ENCODE data around the gene ZIC1. TPM values are rescaled to one million over a fixed set of nuclear protein-coding genes. Genes with fewer than 3 reads are reported as not detected.

ZIC1 gene
- total RNA-seq, 4 donors from 2014 or later = 3.4 to 24.5 (median 3.5) TPM

DNA sequence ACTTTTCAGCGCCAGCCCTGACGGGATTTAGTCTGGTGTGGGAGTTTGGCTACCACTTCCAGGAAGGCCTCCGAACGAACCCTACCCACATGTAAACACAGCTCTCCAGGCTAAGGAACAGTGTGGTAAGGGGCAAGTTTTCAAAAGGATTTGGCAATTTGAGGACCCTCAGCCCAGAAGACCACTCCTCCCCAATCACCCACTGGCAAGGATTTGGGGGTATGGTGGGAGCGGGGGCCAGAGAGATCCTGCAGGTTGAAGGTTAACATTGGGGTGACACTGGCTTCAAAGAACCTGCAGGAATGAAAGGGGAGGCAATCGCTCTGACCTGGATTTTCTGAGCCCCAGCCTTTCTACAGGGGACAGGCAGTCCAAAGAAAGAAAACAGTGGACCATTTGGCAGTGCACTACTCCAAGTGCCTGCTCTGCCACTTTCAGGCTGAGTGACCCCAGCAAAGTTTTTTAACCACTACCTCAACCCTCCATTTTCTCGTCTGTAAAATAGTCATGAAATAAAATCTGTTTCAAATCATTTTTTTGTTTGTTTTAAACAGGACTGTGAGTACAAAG, 37.3 kb upstream of the ZIC1 start:
- TF ChIP-seq, protein P1, sequence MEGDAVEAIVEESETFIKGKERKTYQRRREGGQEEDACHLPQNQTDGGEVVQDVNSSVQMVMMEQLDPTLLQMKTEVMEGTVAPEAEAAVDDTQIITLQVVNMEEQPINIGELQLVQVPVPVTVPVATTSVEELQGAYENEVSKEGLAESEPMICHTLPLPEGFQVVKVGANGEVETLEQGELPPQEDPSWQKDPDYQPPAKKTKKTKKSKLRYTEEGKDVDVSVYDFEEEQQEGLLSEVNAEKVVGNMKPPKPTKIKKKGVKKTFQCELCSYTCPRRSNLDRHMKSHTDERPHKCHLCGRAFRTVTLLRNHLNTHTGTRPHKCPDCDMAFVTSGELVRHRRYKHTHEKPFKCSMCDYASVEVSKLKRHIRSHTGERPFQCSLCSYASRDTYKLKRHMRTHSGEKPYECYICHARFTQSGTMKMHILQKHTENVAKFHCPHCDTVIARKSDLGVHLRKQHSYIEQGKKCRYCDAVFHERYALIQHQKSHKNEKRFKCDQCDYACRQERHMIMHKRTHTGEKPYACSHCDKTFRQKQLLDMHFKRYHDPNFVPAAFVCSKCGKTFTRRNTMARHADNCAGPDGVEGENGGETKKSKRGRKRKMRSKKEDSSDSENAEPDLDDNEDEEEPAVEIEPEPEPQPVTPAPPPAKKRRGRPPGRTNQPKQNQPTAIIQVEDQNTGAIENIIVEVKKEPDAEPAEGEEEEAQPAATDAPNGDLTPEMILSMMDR (IDR thresholded peaks at IDR 0.05; ENCODE audit: low read depth) = no peak

DNA sequence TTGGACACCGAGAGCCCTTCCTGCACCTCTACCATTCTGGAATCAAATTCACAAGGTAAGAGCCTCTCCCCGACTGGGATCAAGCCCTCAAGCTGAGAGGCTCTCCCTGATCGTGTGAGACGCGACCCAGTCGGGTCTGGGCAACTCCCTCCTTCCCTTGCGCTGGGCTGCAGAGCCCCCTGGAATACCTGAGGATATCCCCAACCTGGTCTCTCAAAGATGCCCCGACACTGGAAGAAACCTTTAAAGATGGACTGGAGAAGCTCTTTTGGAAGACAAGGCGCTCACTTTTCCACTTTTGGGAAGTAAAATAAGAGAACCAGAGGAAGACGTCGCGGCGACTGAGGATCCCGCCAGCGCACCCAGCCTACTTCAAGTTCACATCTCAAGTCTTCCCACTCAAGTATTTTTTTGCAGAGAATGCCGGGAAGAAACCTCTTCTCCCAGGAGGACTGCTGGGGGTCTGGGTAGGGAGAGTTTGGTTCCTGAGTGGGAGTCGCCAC, 36.6 kb upstream of the ZIC1 start:
- TF ChIP-seq, protein P1 (IDR thresholded peaks at IDR 0.05; ENCODE audit: low read depth) = no peak

DNA sequence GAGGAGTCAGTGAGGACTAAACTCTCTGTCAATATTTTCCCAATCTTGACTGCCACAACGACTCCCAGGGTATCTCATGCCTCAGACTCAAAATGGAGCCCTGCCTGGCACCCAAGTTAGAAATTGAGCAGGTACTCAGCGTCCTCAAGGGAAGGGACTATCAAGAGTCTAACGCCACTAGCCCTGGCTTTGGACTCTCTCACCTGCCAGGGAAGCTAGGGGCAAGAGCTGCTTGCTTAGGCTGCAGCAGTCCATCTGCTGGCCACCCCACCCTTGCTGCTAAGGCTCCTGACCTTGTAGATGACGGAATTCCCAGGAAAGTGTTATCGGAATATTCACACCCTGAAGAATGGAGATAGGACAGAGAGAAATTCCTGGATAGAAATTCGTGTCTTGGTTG, 35.9 kb upstream of the ZIC1 start:
- TF ChIP-seq, protein P1 (IDR thresholded peaks at IDR 0.05; ENCODE audit: low read depth) = no peak

DNA sequence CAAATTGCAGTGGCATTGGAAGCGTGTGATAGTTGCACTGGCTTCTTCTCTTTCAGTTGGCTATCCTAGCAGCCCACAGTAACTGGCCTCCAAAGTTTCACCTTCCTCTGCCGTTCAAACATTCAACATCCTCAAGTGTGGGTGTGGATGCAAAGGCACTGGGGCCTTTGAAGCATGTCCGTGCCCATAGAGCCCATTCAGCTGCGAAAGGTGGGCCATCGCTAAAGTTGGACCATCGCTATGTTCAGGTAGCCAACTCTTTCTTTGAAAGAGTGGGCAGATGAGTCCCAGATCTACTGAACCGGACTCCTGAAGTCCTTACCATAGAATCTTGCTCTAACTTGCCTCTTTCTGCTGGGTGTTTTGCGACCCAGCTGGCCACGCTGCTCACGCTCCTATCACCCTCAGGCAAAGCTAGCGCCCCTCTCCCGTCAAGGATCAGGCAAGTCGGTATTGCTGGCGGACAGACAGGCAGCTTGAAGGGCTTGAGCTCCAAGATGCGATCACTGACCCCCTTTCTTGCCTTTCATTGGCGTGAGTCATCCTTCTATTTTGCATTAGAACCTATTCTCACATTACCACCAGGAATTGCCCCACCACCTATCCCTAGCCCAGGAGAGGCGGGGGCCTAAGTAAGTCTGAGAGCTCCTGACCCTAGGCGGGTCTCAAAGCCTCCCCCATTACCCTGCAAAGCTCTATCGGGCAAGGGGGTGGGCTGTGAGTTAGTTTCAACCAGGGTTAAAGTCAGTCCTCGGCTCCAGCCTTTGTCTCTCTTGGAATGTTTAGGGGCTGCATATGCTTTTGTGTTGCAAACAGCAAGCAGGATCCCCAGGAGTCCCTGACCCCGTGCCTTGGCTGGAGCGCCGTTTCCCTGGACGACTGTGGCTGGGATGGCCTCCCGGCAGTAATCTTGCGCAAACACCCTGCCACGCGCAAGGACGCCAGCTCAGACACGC, 31.5 kb upstream of the ZIC1 start:
- TF ChIP-seq, protein P1 (IDR thresholded peaks at IDR 0.05; ENCODE audit: low read depth) = no peak

GRCh38 chr3:147379651-147380050, 29.5 kb upstream of the ZIC1 start:
- TF ChIP-seq, protein P1 (IDR thresholded peaks at IDR 0.05; ENCODE audit: low read depth) = no peak

DNA sequence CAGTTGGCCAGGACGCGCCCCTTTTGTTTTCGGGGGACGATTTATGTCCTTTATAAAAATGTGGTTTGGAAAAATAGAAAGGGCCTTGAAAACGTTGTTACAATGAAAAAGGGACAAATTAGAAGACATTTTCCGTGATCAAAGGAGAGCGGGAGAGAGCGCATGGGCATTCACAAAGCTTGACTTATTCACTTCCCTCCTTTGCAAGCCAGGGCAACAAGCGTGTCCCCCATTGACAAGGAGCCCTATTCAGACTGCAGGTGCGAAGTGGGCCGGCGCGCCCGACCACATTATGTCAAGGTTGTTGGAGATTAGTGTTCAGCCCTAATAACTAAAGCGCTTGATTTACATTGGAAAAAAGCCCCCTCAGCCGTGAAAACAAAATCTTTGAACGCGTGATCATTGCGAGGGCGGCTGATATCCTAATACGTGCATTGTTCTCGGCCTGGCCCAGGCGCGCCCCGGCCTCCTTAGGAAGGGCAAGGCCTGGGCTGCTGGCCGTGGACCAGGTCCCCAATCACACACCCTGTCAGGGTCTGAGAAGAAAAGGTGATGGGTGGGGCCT, 28.7 kb upstream of the ZIC1 start:
- TF ChIP-seq, protein P1 (IDR thresholded peaks at IDR 0.05; ENCODE audit: low read depth) = no peak

- TF ChIP-seq, protein P1 (IDR thresholded peaks at IDR 0.05; ENCODE audit: low read depth) = no peak
Observed at GRCh38 chr3:147380977-147381376, 28.2 kb upstream of the ZIC1 start.
